NK-92 treated with Interleukin-12 subunit alpha and Interleukin-12 subunit beta, amount 100 ng/mL, for 24 hours (cell line): Measurements from ENCODE around the gene IL36B.
A peak's percentile ranks its signal among the peaks of the same experiment; 100 is the strongest.
"Not testable (repeated sequence)": the region's sequence is repeated elsewhere in the genome, so short reads cannot be mapped to it uniquely, and the experiment has no call there.

Source experiments
- DNase-seq: peaks from one replicate; lab custom pipeline; 2025; lab: John Stamatoyannopoulos, UW

The IL36B gene

GRCh38 chr2:113052396-113052917 is at the start of gene IL36B:
IL36B (minus strand) TSS chr2:113052867.
- no peak for DNase-seq

- DNase-seq, result no peak
These were observed 49.5 kb upstream of the IL36B start for GRCh38 chr2:113102133-113102532.

- DNase-seq, result no peak
These were observed 45.9 kb upstream of the IL36B start for GRCh38 chr2:113098532-113098931.

GRCh38 chr2:113098041-113098440 is 45.4 kb upstream of the IL36B start:
- no peak for DNase-seq

- not testable (repeated sequence) for DNase-seq
These were observed 44.4 kb upstream of the IL36B start for GRCh38 chr2:113096842-113097618.

GRCh38 chr2:113096306-113096705 is 43.6 kb upstream of the IL36B start:
- DNase-seq, result not testable (repeated sequence)

GRCh38 chr2:113093613-113093977 is 40.9 kb upstream of the IL36B start:
- no peak for DNase-seq

- DNase-seq, result no peak
These were observed 40.4 kb upstream of the IL36B start for GRCh38 chr2:113092864-113093612.

GRCh38 chr2:113091231-113091896 is 38.7 kb upstream of the IL36B start:
- DNase-seq, result no peak

- no peak for DNase-seq
These were observed 37.2 kb upstream of the IL36B start for GRCh38 chr2:113089916-113090315.

GRCh38 chr2:113088213-113088992 is 35.7 kb upstream of the IL36B start:
- DNase-seq, result no peak

- no peak for DNase-seq
These were observed 32.9 kb upstream of the IL36B start for GRCh38 chr2:113085542-113085941.

- DNase-seq, result no peak
These were observed 31.8 kb upstream of the IL36B start for GRCh38 chr2:113084249-113085000.

- DNase-seq, result no peak
These were observed 30.6 kb upstream of the IL36B start for GRCh38 chr2:113083296-113083695.

- no peak for DNase-seq
These were observed 29.0 kb upstream of the IL36B start for GRCh38 chr2:113081488-113082210.

GRCh38 chr2:113080134-113080533 is 27.5 kb upstream of the IL36B start:
- DNase-seq, result peak; percentile 36

GRCh38 chr2:113079131-113079530 is 26.5 kb upstream of the IL36B start:
- DNase-seq, result no peak

- DNase-seq, result no peak
These were observed 25.7 kb upstream of the IL36B start for GRCh38 chr2:113078350-113078839.

GRCh38 chr2:113077921-113078320 is 25.3 kb upstream of the IL36B start:
- DNase-seq, result no peak

- DNase-seq, result no peak
These were observed 24.4 kb upstream of the IL36B start for GRCh38 chr2:113076954-113077669.
